ENCODE results near the gene NOM1.
"Not testable (repeated sequence)": the region's sequence is repeated elsewhere in the genome, so short reads cannot be mapped to it uniquely, and the experiment has no call there.

The NOM1 gene

GRCh38 chr7:156927571-156928405, 21.7 kb upstream of the NOM1 start:
- no peak for TF ChIP-seq CTCF (IDR thresholded peaks at IDR 0.05)
- intact Hi-C loops (cut with DNase I; ENCODE audit: low total_unique reads), result no loop called here
- Histone ChIP-seq H3K9me3 (no peaks in the 10 kb centered on the region), H3K4me1 (no peaks in the 10 kb centered on the region), H3K4me3 (no peak overlapping the region), H3K27ac (no peak overlapping the region), H3K36me3 (no peaks in the 10 kb centered on the region), H3K27me3 (peaks cover 0 to 21% of the 10 kb centered on the region in 2 donors)
- no peak for DNase-seq

- H3K4me3 ChIP-seq, result no peak overlapping the region
- TF ChIP-seq CTCF (IDR thresholded peaks at IDR 0.05), result no peak
- DNase-seq, result no peak
- intact Hi-C loops (cut with DNase I; ENCODE audit: low total_unique reads), result no loop called here
- H3K27me3 ChIP-seq, result peaks cover 0 to 21% of the 10 kb centered on the region in 2 donors
- no peaks in the 10 kb centered on the region for H3K36me3 ChIP-seq
- H3K27ac ChIP-seq, result no peak overlapping the region
- no peaks in the 10 kb centered on the region for H3K4me1 ChIP-seq
- H3K9me3 ChIP-seq, result no peaks in the 10 kb centered on the region
These were observed 21.1 kb upstream of the NOM1 start for GRCh38 chr7:156928406-156928747.

GRCh38 chr7:156929789-156930539, 19.5 kb upstream of the NOM1 start:
- no peak for DNase-seq
- no peaks in the 10 kb centered on the region for H3K4me1 ChIP-seq
- H3K9me3 ChIP-seq, result no peaks in the 10 kb centered on the region
- H3K4me3 ChIP-seq, result no peak overlapping the region
- intact Hi-C loops (cut with DNase I; ENCODE audit: low total_unique reads), result no loop called here
- no peaks in the 10 kb centered on the region for H3K36me3 ChIP-seq
- H3K27ac ChIP-seq, result no peak overlapping the region
- H3K27me3 ChIP-seq, result peaks cover 0 to 23% of the 10 kb centered on the region in 2 donors
- no peak for TF ChIP-seq CTCF (IDR thresholded peaks at IDR 0.05)

- Histone ChIP-seq H3K9me3 (no peaks in the 10 kb centered on the region), H3K4me3 (no peak overlapping the region), H3K27ac (no peak overlapping the region), H3K27me3 (peaks cover 0 to 29% of the 10 kb centered on the region in 2 donors), H3K36me3 (no peaks in the 10 kb centered on the region), H3K4me1 (no peaks in the 10 kb centered on the region)
- intact Hi-C loops (cut with DNase I; ENCODE audit: low total_unique reads), result no loop called here
- no peak for TF ChIP-seq CTCF (IDR thresholded peaks at IDR 0.05)
- no peak for DNase-seq
These were observed 17.5 kb upstream of the NOM1 start for GRCh38 chr7:156932006-156932405.

- H3K9me3 ChIP-seq, result no peaks in the 10 kb centered on the region
- H3K36me3 ChIP-seq, result no peaks in the 10 kb centered on the region
- TF ChIP-seq CTCF (IDR thresholded peaks at IDR 0.05), result no peak
- H3K4me1 ChIP-seq, result no peaks in the 10 kb centered on the region
- intact Hi-C loops (cut with DNase I; ENCODE audit: low total_unique reads), result no loop called here
- no peak overlapping the region for H3K27ac ChIP-seq
- DNase-seq, result no peak
- peaks cover 0 to 23% of the 10 kb centered on the region in 2 donors for H3K27me3 ChIP-seq
- no peak overlapping the region for H3K4me3 ChIP-seq
These were observed 14.3 kb upstream of the NOM1 start for GRCh38 chr7:156935250-156935649.

- H3K27ac ChIP-seq; DNase-seq; intact Hi-C loops (cut with DNase I; ENCODE audit: low total_unique reads); H3K36me3 ChIP-seq; H3K4me3 ChIP-seq; H3K4me1 ChIP-seq; H3K9me3 ChIP-seq: not testable (repeated sequence)
- H3K27me3 ChIP-seq, result peaks cover 0 to 18% of the 10 kb centered on the region in 2 donors
These were observed 12.7 kb upstream of the NOM1 start for GRCh38 chr7:156936766-156937165.

Measured in tibial artery (tissue), 4 donors.